CD4-positive, alpha-beta T cell treated with Interleukin-10 for 1 hour (primary cell): ENCODE data around the gene RRP12.
"Not testable (repeated sequence)": the region's sequence is repeated elsewhere in the genome, so short reads cannot be mapped to it uniquely, and the experiment has no call there.

Experiments
- DNase-seq: peaks from one replicate; pipeline ENCODE4 v3.0.0-alpha.2; 2020

Gene RRP12

GRCh38 chr10:97400665-97401454 is at the start of gene RRP12:
Gene RRP12, minus strand, starts transcription at chr10:97401340. Its CDS starts 109 bp downstream, at chr10:97401231.
- DNase-seq, result peak; percentile 96

GRCh38 chr10:97450828-97451227 is 49.7 kb upstream of the RRP12 start:
- DNase-seq, result no peak

DNA sequence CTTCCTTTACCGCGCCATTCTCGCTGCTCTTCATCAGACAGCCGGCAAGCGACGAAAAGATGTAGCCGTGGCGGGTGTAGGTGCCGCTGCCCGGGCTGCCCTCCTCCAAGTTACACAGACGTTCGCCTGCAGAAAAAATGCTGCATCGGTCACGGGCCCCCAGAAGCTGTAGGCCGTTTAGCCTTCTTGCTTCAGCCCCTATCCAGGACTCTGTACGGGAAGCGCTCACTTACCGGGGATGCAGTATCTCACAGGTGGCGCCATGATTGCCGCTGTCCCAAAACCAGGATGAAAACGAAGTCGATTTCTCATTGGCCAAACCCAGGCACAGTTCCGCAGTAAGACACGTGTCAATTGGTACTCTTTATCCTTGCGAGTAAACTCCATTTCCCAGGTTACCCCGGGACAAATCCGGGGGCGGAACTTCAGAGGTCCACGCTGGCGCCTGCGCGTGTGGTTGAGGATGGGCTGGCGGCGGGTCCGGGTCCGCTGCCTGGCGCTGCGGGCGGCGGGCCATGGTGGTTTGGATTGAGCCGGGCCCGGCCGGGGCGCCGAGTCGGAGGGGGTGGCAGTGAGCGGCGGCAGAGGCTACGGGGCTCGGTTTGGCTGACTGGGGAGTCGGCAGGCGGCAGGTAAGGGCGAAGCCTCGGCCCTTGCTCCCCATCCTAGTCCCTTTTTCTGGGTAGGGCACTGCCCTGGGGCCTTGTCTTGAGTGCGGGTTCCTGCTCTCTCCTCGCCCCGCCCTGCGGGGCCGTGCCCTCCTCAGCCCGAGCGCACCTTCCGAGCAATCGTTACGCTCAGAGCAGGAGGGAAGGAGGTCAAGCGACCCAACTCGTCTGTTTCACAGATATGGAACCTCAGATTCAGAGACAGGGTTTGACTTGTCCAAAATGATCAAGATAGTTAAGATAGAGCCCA is 44.8 kb upstream of the RRP12 start, which contains the start of the genes EXOSC1 and ZDHHC16:
EXOSC1 (minus strand) TSS at position 285 of the 918 bp plus-strand sequence; CDS start at position 264, 21 bp downstream.
ZDHHC16 (plus strand) TSS at position 454 of the 918 bp plus-strand sequence. CDS start 5,501 bp downstream, outside the sequence.
- DNase-seq, result peak; percentile 93

DNA sequence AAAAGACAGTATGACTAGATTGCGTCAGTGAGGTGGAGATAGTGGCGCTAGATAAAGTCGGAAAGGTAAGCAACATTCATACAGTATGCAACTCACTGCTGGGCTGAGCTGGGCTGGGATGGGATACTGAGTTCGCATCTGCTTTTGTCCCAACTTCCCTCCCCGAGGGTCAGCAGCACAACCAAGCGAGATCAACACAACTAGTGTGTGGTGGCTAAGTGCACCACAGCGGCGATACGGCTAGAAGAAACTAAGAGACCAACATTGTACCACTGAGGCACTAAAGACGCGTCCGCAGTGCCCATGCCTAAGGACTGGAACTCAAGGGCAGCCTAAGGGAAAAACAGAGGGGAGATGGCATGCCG is 44.2 kb upstream of the RRP12 start:
- no peak for DNase-seq

GRCh38 chr10:97444212-97444611 is 43.1 kb upstream of the RRP12 start:
- no peak for DNase-seq

DNA sequence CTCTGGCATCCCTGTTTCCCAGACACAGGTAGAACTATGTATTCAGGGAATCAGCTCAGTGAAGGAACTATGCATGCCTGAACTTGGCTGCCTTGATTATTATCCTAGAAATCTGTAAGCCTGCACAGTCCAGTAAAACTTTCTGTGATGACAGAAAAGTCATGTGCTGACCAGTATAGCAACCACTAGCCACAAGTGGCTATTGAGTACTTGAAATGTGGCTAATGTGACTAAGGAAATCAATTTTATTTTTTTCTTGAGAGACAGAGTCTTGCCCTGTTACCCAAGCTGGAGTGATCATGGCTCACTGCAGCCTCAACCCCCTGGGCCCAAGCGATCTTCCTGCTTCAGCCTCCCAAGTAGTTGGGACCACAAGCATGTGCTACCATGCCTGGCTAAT is 41.1 kb upstream of the RRP12 start:
- DNase-seq, result no peak

- DNase-seq, result no peak
Measured at GRCh38 chr10:97435211-97435610, 34.1 kb upstream of the RRP12 start.

- DNase-seq, result no peak
Measured at GRCh38 chr10:97434557-97434956, 33.4 kb upstream of the RRP12 start.

DNA sequence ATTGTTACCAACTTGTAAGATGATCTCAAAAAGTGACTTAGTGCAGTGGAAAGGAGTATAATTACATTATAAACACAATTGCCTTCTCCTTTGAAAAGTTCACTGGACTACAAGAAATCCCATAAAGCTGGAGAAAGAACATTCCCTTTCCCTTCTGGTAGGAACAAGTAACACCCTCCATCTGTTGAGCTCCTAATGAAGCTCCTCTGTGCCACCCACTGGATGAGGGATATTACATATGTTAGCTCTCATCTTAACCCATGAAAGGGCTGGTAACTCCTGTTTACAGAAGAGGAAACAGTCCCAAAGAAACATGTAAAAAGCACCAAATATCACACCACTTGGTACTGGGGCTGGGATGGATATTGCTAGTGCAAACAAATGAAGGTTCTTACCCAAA is 32.9 kb upstream of the RRP12 start:
- DNase-seq, result no peak

DNA sequence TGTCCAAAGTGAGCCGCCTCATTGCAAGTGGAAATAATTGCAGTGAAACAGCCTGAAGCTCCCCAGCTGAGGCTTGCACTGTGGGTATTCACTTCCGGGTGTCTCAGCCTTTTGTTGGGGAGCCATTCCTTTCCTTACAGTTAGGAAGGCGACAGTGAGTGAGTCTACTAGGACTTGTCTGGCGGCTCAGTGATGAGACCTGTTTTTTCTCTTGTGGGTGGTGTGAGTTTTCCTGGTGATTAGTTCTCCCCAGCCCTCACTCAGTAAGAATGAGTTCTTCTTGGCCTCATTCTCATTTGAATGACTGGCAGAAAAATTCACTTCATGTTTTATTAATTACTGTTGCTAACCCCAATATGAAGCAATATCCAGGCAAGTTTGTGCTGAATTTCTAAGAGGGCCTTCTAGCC is 27.4 kb upstream of the RRP12 start:
- peak; percentile 53 for DNase-seq

GRCh38 chr10:97427571-97428179 is 26.5 kb upstream of the RRP12 start:
- DNase-seq, result peak; percentile 52

DNA sequence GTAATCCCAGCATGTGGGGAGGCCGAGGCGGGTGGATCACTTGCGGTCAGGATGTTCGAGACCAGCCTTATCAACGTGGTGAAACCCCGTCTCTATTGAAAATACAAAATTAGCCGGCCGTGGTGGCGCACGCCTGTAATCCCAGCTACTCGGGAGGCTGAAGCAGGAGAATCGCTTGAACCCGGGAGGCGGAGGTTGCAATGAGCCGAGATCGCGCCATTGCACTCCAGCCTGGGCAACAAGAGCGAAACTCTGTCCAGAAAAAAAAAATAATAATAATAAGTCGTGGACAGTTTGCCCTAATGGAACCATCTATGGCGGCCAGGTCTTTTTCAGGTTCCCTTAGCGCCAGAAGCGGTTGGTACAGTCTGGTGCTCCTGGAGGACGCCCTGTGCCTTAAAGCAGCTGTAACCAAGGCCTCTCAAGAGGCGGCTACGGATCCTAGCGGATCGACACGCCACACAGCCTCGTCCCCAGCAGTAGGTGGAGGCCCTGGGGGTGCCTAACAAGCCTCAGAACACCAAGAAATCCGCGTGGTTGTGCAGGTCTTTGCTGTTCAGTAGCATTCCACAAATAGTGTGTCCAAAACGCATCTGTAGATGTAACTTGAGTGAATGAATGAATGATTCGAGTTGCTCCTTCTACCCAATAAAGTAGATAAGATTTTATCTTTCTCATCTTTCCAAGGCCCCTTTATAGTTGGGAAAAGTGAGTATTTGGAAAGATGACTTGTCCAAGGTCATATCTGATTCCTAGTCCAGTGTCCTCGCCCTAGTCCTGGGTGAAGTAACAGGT is 25.8 kb upstream of the RRP12 start:
- no peak for DNase-seq

GRCh38 chr10:97425964-97426775 is 25.0 kb upstream of the RRP12 start, which contains the start of gene PGAM1:
Gene PGAM1, plus strand, starts transcription at chr10:97426191. Its CDS starts 117 bp downstream, at chr10:97426308.
- peak; percentile 97 for DNase-seq

DNA sequence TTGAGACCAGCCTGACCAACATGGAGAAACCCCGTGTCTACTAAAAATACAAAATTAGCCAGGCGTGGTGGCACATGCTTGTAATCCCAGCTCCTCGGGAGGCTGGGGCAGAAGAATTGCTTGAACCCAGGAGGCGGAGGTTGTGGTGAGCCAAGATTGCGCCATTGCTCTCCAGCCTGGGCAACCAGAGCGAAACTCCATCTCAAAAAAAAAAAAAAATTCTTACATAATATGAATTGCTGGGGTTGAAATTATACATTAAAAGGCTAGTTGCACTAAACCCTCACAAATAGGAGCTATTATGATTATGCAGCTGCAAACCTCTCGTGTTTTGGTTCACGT is 22.6 kb upstream of the RRP12 start:
- DNase-seq, result not testable (repeated sequence)

DNA sequence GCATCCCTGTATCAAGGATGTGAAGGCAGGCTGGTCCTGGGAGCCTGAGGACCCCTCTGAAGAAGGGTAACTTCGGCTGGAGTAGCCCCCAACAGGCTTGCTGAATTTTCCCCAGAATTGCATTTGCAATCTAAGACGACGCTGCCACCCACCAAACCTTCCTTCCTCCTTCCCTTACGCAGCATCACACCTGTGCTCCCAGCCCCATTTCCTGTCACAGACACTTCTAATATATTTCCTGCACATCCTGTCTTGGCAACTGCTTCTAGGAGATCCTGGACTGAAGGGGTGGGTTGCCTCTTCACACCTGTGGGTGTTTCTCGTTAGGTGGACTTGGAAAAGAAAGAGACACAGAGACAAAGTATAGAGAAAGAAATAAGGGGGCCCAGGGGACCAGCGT is 15.4 kb upstream of the RRP12 start:
- no peak for DNase-seq

- DNase-seq, result no peak
Measured at GRCh38 chr10:97412891-97413304, 11.8 kb upstream of the RRP12 start.

GRCh38 chr10:97411406-97411805 is 10.3 kb upstream of the RRP12 start:
- DNase-seq, result no peak

GRCh38 chr10:97408496-97408992 is 7.4 kb upstream of the RRP12 start:
- DNase-seq, result no peak

- DNase-seq, result no peak
Measured at GRCh38 chr10:97407952-97408248, 6.8 kb upstream of the RRP12 start.

DNA sequence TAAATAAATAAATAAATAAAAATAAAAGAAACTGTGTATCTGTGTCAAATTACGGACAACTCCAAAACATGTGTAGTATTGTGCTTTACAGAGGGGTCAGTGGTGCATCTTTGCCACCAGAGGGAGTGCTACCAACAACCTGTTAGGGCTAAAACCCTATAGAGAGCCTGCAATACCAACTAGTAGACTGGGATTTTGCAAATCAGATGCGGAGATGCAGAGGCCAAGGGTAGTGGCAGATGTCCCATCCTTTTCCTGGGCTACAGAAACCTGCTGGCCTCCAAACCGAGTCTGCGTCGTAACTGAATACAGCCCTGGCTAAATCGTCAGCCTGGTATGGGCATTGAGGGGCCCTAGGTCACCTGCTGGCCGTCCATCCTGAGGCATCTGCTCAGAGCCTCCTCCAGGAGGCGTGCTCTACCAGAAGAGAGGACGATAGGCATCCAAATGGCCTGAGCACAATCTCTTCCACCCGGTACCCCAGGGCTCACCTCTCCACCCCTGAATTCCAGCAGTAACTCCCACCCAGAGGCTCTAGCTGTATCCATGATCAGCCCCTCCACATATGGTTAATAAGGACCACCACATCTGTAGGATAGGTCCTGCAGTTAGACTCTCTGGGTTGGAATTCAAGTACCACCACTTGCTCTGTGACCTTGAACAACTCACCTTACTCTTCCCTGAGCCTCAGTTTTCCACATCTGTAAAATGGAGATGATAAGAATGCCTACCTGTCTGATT is 6.2 kb upstream of the RRP12 start:
- DNase-seq, result peak; percentile 84

- not testable (repeated sequence) for DNase-seq
Measured at GRCh38 chr10:97406483-97406882, 5.3 kb upstream of the RRP12 start.
